Testis (tissue), 3 donors: Measurements from ENCODE around the gene MAP2. TPM values are rescaled to one million over a fixed set of nuclear protein-coding genes. Genes with fewer than 3 reads are reported as not detected.

Source experiments
- DNase-seq: peaks from one replicate; pipeline ENCODE4 v3.0.0-alpha.2; 2019
- H3K27ac ChIP-seq, 2 donors: fragments of 200-600 bp; sonication (generic); one replicate each; pipeline ENCODE4 v1.5.1; 2019
- H3K27me3 ChIP-seq: fragments of 200-600 bp; sonication (generic); one replicate; pipeline ENCODE4 v1.5.1; 2019
- H3K36me3 ChIP-seq: fragments of 200-600 bp; sonication (generic); one replicate; pipeline ENCODE4 v1.5.1; 2017; ENCODE audit warnings: low read depth; ENCODE audit errors: missing control alignments
- H3K4me1 ChIP-seq: fragments of 200-600 bp; sonication (generic); one replicate; pipeline ENCODE4 v1.5.1; 2019
- H3K4me3 ChIP-seq, 2 donors: fragments of 200-600 bp; sonication (generic); one replicate each; pipeline ENCODE4 v1.5.1; 2017 to 2019
- H3K9me3 ChIP-seq: fragments of 200-600 bp; sonication (generic); one replicate; pipeline ENCODE4 v1.5.1; 2017
- CTCF ChIP-seq, 3 experiments: fragments of 450-650 bp in 2 of 3; fragments of 200-600 bp in 1 of 3; sonication (generic) in 1 of 3; IDR thresholded peaks; one replicate each; pipeline ENCODE4 v1.5.1; 2016 to 2019; ENCODE audit warnings: antibody characterized with exemption in 3 of 3, mild to moderate bottlenecking in 2 of 3, moderate library complexity in 1 of 3
- POLR2A ChIP-seq: fragments of 450-650 bp; IDR thresholded peaks from one replicate; pipeline ENCODE4 v1.6.1; 2017; ENCODE audit warnings: antibody characterized with exemption, mild to moderate bottlenecking, moderate library complexity
- WGBS, 2 donors: methylation state at CpG; one replicate each; pipeline ENCODE4 v1.1.5; 2018; 5-methylcytosine and 5-hydroxymethylcytosine counted together
- intact Hi-C: fragments of 100-400 bp; cut with DNase I; formaldehyde crosslinking; loops from one replicate; pipeline ENCODE4 v1.15.1; 2023; ENCODE audit warnings: low total_unique reads
- polyA plus RNA-seq: library from polyadenylated mRNA; stranded (reverse); fragments of 350-450 nt; fragmentation: Illumina TruSeq; extraction: RNeasy Lipid Tissue Mini Kit (QIAGEN cat#74804); gene quantifications from one replicate; pipeline ENCODE4 v1.2.3, GENCODE V29; 2014; ENCODE audit warnings: low read depth, low replicate concordance; ENCODE audit not compliant: insufficient read depth
- total RNA-seq, 2 donors: library from RNA; depleted of rRNA; stranded (reverse); fragments of >200 nt; gene quantifications; one replicate each; pipeline ENCODE4 v1.2.3, GENCODE V29; 2016

MAP2 gene
- total and polyA plus RNA-seq, 3 donors from 2014 or later, result 15.6 to 30.9 (median 20.9) TPM

- TF ChIP-seq CTCF (IDR thresholded peaks at IDR 0.05), result no peak
- TF ChIP-seq POLR2A, result no peak
- Histone ChIP-seq H3K27me3 (no peaks in the 10 kb centered on the region), H3K27ac (no peak overlapping the region), H3K36me3 (no peaks in the 10 kb centered on the region), H3K9me3 (no peaks in the 10 kb centered on the region), H3K4me3 (no peak overlapping the region), H3K4me1 (no peaks in the 10 kb centered on the region)
- 58 to 66% methylated on average over 2 of the region's 2 CpGs for WGBS, 2 donors
- intact Hi-C loops, result no loop called here
- DNase-seq, result no peak
Measured at GRCh38 chr2:209505410-209505809, 81.6 kb downstream of the MAP2 start.

- Histone ChIP-seq H3K27ac (no peak overlapping the region), H3K27me3 (no peaks in the 10 kb centered on the region), H3K4me3 (no peak overlapping the region), H3K36me3 (no peaks in the 10 kb centered on the region), H3K9me3 (no peaks in the 10 kb centered on the region), H3K4me1 (no peaks in the 10 kb centered on the region)
- intact Hi-C loops, result no loop called here
- no peak for DNase-seq
- no peak for TF ChIP-seq CTCF (IDR thresholded peaks at IDR 0.05)
- TF ChIP-seq POLR2A, result no peak
Measured at GRCh38 chr2:209508255-209508654, 84.4 kb downstream of the MAP2 start.

GRCh38 chr2:209511637-209512036 is 87.8 kb downstream of the MAP2 start:
- TF ChIP-seq POLR2A, result no peak
- TF ChIP-seq CTCF (IDR thresholded peaks at IDR 0.05), result no peak
- Histone ChIP-seq H3K4me3 (no peak overlapping the region), H3K36me3 (no peaks in the 10 kb centered on the region), H3K4me1 (no peaks in the 10 kb centered on the region), H3K27me3 (no peaks in the 10 kb centered on the region), H3K9me3 (no peaks in the 10 kb centered on the region), H3K27ac (no peak overlapping the region)
- intact Hi-C loops, result no loop called here
- 73 to 97% methylated on average over 2 of the region's 2 CpGs for WGBS, 2 donors
- no peak for DNase-seq

- Histone ChIP-seq H3K9me3 (no peaks in the 10 kb centered on the region), H3K36me3 (no peaks in the 10 kb centered on the region), H3K27me3 (no peaks in the 10 kb centered on the region), H3K4me3 (no peak overlapping the region), H3K4me1 (no peaks in the 10 kb centered on the region), H3K27ac (no peak overlapping the region)
- DNase-seq, result no peak
- intact Hi-C loops, result no loop called here
- TF ChIP-seq POLR2A, result no peak
- TF ChIP-seq CTCF (IDR thresholded peaks at IDR 0.05), result no peak
- WGBS, 2 donors, result 86 to 90% methylated on average over 2 of the region's 2 CpGs
Measured at GRCh38 chr2:209512971-209513370, 89.1 kb downstream of the MAP2 start.

GRCh38 chr2:209517436-209517835 is 93.6 kb downstream of the MAP2 start:
- Histone ChIP-seq H3K9me3 (no peaks in the 10 kb centered on the region), H3K4me3 (no peak overlapping the region), H3K27ac (no peak overlapping the region), H3K4me1 (no peaks in the 10 kb centered on the region), H3K36me3 (no peaks in the 10 kb centered on the region), H3K27me3 (no peaks in the 10 kb centered on the region)
- no peak for DNase-seq
- 73 to 80% methylated on average over 5 of the region's 5 CpGs for WGBS, 2 donors
- intact Hi-C loops, result no loop called here
- TF ChIP-seq CTCF (IDR thresholded peaks at IDR 0.05), result no peak
- no peak for TF ChIP-seq POLR2A
